ENCODE data around the gene LRRC17.

Gene LRRC17, protein sequence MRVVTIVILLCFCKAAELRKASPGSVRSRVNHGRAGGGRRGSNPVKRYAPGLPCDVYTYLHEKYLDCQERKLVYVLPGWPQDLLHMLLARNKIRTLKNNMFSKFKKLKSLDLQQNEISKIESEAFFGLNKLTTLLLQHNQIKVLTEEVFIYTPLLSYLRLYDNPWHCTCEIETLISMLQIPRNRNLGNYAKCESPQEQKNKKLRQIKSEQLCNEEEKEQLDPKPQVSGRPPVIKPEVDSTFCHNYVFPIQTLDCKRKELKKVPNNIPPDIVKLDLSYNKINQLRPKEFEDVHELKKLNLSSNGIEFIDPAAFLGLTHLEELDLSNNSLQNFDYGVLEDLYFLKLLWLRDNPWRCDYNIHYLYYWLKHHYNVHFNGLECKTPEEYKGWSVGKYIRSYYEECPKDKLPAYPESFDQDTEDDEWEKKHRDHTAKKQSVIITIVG

DNA sequence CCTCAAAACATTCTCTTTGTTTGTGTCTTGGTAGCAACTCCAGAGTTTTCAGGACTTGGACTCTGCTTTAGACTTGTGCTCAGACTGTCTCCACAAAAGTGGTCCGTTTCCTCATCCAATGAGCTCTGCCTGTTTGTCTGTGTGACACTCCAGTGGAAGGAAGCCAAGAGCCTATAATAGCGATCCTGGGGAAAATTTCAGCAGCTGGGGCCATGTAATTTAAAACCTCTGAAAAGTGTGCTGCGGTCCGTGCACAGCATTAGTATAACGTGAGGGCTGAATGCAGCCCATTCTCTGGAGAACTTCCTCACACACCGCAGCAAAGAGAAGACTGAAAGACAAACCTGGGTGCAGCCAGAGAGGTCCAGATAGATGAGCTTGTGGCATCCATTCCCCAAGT lies at the start of gene LRRC17:
TSS of gene LRRC17 (plus strand) at position 259 of the 400 bp plus-strand sequence. CDS start 20,914 bp downstream, outside the sequence.
- no peak for DNase-seq

DNA sequence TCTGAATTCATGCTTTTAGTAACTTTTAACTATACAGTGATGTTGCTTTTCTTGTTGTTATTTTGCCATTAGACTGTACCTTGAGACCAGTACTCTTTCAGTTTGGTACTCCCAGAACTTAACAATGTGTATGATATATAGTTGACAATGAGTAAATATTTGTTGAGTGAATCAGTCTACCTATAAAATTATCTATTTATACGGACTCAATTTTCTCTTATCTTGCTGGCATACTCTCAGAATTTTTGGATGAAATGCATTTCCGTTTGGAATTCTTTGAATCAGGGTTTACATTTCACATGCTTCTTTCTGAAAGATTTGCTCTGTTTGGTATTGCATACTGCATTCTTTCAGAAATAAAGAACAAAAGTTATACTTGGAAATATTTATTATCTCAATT lies 47.8 kb upstream of the LRRC17 start:
- no peak for DNase-seq

DNA sequence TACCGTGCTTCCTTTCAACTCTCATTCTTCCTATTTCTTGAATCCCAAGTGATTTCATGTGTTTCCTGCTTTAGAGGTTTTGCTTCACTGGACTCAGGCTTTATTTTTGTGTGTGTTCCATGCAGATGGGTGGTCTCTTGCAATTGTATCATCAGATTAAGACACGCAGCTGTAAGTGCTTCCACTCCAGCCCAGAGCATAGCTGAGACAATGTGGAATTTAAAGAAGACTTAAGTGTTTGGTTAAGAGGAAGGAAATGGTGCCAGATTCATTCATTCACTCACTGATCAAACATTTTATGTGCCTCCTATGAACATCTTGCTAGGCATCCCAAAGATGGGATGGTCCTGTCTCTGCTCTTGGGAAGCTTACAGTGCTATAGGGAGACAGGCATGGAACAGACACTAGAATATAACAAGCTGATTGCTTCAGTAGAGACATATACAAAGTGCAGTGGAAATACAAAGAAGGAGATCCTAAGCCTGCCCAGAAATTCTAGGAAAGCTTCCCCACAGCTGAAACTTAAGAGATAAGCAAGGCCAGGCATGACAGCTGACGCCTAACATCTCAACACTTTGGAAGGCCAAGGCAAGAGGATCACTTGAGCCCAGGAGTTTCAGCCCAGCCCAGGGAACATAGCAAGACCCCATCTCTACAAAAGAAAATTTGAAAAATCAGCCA lies 46.1 kb upstream of the LRRC17 start:
- no peak for DNase-seq

DNA sequence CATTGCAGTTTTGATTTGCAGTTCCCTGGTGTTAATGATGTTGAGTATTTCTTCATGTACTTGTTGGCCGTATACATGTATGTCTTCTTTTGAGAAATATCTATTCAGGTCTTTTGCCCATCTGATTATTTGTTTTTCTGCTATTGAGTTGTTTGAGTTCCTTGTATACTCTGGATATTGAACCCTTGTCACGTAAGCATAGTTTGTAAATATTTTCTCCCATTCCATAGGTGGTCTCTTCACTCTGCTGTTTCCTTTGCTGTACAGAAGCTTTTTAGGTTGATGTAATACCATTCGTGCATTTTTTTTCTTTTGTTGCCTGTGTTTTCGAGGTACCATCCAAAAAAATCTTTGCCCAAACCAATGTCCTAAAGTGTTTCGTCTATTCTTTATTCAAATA lies 43.6 kb upstream of the LRRC17 start:
- DNase-seq: no peak

DNA sequence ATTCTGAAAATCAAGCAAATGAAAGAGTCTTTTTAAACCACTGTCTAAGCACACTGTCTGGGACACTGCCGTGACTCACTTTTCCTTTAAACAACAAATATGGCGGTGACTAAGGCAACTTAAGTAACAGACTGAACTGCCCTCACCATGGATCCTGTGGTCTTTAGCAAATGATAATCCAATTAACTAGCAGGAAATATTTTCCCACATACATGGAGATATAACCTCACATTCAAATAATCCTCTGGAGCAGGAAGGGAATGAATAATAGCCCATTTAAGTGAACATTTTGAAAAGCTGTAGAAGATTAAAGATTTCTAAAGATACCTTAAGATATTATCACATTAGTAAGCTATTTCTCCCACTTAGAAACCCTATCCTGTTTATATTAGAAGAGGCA lies 40.3 kb upstream of the LRRC17 start:
- DNase-seq: no peak

DNA sequence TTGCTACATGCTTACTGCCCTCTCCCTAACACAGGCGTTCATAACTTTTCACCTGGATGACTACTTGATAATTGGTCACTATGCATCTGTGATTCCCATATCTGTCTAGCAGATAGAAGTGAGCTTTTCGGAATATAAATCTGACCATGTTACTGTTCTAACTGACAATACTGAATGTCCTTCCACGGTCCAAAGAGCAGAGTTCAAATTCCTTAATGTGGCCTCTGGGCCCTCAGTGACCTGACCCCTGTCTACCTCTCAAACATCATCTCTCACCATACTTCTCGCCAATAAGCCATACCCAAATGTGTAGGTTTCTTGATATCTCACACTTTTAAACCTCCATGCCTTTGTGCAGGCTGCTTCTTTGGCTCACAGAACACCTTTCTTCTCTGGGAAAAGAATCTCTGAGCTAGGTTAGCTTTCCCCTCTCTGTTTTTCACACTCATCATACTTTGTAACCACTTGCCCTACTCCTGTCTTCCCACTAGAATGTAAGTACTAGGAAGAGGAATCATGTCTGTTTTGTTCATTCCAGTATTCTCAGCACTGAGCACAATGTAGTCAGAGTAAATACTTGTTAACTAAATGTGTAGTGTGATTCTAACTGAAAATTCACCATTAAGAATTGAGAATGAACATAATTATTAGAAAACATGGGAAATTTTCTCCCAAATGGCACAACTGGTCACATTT lies 39.2 kb upstream of the LRRC17 start:
- no peak for DNase-seq

DNA sequence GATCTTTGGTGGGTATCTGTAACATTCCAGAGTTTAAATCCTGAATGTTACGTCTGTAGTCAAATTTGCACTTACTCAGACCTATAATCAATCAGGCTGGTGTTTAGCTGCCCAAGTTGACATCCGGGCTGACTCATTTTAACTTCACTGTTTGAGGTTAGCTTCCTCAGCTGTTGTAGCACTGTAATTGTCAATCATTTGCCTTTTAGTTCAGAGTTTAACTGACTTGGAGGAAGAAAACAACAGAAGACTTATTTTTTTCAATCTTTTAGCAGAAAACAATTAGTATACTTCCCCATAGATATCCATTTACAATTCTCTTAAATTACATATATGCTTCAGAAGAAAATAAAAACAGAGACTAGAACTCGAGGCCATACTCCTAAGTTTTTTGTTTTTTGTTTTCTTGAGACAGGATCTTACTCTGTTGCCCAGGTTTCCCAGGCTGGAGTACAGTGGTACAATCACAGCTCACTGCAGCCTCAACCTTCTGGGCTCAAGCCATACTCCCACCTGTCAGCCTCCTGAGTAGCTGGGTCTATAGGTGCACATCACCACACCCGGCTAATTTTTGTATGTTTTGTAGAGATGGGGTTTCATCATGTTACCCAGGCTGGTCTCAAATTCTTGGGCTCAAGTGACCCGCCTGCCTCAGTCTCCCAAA lies 38.5 kb upstream of the LRRC17 start:
- DNase-seq: no peak

DNA sequence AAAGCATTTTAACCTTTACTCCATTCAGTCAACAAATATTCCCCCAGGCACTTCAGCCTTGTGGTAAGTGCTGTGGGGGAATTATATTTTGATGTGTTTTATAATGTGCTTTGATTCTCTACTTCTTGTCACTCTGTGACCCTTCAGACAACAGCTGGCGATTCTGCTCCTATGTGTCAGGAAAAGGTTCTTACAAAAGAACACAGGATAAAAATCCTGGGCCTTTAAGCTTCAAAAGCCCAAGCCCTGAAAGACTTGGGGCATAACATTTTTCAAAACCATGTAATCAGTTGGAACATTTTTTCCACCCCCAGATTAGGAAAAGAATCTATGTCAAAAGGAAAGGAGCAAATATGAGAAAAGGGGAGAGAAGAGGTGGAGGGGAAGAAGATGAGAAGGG lies 37.8 kb upstream of the LRRC17 start:
- DNase-seq: no peak

DNA sequence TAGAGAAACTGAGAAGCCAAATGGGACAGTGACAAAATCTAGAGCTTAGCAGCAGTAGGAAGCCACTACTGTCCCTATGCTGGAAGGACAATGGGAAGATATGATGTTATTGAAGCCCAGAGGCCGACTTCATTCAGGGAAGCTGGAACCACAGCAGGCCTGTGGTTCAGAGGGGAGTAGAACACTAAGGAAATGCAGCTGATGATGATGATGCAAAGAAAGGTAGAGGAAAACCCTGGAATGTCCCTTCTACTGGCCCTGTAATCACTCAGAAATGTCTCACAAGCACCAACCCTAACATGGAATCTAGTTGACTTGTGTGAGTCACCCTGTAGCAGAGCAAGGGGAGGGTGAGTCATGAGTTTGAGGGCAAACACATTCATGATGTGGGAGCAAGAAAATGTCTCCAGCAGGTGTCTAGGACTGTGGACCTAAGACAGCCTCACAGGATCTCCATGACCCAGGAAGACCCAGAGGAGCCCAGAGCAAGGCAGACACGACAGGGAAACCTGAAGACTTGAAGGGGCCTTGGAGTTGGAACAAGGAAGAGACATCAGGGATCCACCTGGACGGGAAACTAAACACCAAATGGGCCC lies 37.0 kb upstream of the LRRC17 start:
- DNase-seq: no peak

DNA sequence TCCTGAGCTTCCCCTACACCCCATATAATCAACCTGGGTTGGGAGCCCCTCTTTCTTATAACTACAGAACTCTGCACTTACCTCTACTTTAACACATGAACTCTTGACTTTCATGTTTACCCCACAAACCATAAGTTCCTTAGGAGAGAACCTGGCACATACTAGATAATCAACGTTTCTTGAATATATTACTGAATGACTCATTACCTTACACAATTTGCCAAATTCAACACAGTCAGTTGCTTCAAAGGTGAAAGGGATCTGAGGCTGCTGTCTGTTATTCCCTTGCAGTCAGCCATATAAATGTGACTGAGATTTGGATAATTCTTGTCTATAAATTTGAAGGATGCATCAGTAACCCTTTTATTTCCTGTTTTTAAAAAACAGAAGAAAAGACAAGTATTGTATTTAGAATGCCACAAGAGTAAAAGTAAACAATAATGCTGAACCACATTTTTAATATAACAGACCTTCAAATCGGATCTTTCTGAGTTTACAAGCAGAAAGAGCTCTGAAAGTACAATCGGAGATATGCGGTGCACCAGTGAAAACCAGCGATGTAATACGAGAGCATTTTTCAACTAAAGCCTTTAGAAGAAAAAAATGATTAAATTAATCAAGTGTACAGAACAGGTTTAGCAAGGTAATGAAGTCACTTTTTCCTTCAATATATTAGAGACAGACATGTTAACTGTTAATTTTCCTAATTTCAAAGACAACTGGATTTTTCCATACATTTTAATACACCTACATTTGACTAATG lies 29.5 kb upstream of the LRRC17 start:
- DNase-seq: no peak

DNA sequence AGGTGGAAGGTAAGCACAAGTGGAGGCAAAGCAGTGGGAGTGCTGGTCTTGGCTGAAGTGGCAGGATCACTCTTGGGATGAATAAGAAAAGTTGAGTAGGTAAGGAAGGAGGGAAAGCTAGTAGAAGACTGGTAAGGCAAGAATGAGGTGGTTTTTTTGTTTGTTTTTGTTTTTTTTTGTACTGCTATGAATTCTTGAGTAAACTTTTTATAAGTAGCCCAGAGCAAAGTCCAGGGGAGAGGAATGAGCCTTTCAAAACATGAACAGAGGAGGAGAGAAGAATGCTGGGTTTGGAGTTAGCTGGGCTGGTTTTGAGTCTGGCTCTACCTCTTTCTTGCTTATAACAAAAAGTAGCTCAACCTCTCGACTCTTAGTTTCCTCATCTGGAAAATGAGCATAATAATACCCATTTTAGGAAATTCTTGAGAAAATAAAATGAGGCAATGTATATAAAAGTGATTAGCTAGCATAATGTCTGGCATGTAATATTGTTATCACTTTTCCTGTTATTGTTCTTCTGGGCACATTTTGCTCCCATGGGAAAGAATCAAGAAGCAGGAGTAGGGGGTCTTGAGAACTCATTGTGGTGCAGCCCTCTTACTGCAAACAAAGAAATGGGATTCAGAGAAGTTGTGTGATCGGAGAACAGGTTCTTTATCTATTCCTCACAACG lies 24.1 kb upstream of the LRRC17 start:
- no peak for DNase-seq

DNA sequence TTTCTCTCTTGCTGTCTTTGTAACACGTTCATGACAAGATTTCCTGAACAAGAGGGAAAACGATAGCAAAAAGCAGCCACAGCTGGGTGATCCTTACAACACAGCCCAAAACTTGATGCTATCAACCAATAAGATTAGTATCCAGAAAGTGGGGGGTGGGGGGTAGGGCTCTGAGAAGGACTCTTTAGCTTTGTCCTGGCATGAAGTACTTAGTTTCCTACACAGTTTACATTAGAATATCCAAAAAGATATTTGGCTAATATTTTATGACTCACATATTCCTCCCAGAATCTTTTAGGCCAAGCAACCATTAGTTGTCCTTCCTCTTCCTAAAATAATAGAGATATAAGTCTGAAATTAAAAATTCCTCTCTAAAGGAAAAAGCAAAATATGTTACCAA lies 22.9 kb upstream of the LRRC17 start:
- DNase-seq: no peak

DNA sequence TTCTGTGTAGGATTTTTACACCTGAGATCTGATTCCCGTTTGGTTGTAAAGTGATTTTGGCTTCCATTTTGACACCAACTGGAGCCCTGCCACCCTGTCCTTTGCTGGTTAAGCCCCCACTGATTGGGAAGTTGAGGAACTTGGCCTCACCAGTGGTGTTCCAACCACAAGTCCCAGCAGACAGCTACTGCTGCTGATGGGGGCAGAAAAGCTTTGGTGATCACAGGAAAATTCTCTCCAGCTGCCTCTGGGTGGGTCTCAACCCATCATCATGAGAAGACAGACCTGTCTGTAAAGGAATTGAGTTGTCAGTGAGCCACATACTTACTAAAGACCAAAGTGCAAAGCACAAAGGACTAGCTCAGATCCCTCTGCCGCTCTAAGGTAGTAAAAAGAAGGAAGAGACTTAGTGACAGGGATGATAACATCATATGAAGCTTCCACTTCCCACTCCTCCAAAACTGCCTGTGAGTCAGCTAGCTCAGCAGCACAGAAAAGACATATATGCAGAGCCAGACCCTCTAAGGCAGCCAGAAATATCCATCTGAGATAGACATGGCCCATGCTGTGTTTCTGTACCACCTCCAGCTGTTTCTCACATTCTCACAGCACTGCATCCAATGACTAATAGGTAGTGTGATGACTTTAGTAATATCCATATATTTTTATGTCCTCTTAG lies 22.4 kb upstream of the LRRC17 start:
- DNase-seq: no peak

DNA sequence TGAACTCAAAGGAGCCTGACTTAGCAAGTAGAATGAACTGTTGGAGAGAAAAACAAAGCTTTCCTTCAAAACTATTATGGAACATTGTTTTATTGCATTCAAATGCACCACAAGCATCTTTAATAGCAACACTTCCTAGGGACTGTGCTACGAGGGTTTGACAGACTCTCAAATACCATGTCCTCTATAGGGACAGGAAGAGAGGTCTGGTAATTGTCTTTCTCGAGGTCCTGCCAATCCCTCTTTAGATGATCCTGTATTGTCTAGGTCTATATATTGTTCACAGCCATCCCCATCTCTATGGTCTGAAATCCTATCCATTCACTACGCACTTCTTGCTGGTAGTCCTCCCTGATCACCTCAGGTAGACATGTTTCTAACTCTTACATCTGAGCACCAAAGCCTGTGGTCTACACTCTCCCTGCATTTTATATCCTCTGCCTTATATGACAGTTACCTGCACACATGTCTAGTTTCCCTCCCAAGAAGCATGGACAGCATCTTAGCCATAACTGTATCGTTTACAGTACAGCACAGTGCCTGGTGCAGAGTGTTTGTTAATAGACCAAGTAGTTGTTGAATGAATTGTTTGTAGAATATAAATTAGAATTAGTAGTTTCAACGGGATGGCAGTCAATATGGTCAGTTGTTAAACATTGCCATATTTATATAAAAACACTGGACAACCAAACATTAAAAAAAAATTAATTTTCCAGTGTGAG lies 21.7 kb upstream of the LRRC17 start:
- no peak for DNase-seq

DNA sequence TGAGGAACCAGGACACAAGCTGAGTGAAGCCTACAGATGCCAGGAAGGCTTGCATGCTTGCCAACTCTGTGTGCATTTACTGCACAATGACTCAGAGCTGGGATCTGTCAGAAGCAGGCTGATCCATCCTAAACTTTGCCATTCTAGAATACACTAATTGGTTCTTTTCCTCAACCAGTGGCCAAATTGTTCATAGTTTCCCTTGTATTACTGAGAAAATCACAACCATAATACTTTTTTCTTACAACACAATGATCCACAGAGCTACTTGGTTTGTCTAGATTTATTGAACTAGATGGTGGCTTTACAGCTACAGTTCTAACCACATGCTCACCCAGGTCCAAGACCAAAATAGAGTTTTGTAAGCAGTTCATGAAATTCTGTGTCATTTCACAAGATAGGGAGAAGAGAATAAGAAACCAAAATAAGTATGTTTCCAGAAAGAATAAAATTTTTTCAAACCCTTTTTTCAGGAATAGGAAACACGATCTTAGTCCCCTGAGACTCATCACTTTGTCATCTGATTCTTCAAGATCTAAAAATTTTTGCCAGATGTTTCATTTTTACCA lies 21.0 kb upstream of the LRRC17 start:
- DNase-seq: no peak

DNA sequence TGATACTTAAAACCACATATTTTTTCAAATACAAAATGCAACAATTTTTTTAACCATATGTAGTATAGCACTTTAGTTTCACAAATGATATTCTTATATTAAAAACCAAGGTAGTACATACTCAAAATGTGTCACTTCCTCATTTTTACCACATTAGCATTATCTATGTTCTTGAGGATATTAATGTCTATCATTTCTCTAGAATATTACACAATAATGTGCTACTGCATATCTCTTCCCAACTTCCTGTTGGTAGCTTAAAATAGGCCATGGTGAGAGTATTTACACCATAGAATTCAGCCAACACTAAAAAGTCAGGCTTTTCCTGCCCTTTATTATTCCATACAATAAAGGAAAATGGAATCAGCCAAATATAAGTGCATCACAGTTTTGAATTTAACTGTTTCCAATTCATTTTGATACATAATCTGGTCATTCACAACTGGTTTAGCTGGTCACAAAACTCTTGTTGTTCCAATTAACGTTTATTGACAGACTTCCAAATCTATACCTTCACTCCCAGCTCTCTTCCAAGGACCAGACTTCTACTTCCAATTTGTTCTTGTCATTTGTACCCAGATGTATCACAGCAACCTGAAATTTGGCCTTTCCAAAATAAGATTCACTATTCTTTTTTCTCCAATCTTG lies 20.0 kb upstream of the LRRC17 start:
- no peak for DNase-seq

DNA sequence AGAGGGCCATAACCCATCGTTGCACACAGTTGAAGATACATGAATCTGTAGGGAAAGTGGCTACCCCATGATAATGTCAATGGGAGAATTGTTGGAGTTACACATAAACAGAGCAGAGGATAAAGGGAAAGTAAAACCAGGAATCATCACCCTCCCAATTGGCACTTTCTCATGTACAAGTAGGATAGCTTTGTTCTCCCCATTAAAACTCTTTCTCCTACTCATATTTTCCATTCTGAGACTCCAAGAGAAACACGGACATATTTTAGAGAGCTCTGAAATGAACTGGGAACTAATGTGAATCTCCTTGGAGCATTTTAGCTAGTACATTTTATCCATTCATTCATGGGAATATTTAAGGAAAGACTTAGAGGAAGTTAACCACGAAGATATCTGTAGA lies 17.2 kb upstream of the LRRC17 start:
- DNase-seq: no peak

DNA sequence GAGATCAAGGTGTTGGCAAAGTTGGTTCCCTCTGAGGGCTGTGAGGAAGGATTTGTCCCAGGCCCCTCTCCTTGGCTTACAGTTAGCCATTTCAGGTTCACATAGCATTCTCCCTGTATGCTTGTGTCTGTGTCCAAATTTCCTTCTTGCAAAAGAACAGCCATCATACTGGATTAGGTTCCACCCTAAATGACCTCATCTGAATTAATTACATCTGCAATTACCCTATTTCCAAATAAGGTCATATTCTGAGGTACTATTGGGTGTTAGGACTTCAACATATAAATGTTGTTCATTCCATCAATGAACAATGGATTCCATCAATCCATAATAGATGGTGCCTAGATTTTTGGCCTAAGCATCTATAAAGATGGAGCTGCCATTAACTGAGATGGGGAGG lies 16.2 kb upstream of the LRRC17 start:
- no peak for DNase-seq

DNA sequence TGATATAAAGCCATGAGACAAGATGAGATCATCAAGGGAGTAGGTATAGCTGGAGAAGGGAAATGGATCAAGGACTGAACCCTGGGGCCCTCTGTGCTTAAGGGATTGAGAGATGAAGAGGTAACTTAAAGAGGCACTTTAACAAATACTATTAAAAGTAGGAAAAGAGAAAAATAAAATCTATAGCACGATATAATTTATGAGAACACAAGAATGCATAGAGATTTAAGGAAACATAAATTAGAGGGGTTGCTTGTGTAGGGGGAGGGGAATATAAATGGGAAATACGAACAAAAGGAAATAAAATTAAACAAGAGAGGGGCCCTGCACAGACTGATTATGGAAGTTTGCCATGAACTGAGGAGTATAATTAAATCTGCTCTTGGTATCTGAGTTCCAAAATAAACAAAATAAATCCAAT lies 15.6 kb upstream of the LRRC17 start:
- no peak for DNase-seq
